T47D (cell line): ENCODE results near the gene CCDC182.

Experiments
- DNase-seq, 2 experiments: peaks; one replicate each; pipeline versions ENCODE4 v3.0.0 to v3.0.0-alpha.2; 2011 to 2012; ENCODE audit warnings: low read depth in 1 of 2, low spot score in 1 of 2
- JUND ChIP-seq: IDR thresholded peaks from 2 replicates; pipeline ENCODE4 v1.6.1; 2012; ENCODE audit warnings: low read depth
- in situ Hi-C: cut with HindIII; loops from 2 replicates; pipeline ENCODE4 v1.10.0; 2016; ENCODE audit warnings: low sequenced_read_pairs, low pct_unique_long_range_greater_than_20kb

Gene CCDC182

GRCh38 chr17:57751348-57751971 lies 6.4 kb upstream of the CCDC182 start:
- no peak for TF ChIP-seq JUND
- in situ Hi-C loops: no loop called here
- DNase-seq: no peak

- in situ Hi-C loops: no loop called here
- TF ChIP-seq JUND: no peak
- no peak for DNase-seq
These were observed 5.8 kb upstream of the CCDC182 start for GRCh38 chr17:57750895-57751294.

DNA sequence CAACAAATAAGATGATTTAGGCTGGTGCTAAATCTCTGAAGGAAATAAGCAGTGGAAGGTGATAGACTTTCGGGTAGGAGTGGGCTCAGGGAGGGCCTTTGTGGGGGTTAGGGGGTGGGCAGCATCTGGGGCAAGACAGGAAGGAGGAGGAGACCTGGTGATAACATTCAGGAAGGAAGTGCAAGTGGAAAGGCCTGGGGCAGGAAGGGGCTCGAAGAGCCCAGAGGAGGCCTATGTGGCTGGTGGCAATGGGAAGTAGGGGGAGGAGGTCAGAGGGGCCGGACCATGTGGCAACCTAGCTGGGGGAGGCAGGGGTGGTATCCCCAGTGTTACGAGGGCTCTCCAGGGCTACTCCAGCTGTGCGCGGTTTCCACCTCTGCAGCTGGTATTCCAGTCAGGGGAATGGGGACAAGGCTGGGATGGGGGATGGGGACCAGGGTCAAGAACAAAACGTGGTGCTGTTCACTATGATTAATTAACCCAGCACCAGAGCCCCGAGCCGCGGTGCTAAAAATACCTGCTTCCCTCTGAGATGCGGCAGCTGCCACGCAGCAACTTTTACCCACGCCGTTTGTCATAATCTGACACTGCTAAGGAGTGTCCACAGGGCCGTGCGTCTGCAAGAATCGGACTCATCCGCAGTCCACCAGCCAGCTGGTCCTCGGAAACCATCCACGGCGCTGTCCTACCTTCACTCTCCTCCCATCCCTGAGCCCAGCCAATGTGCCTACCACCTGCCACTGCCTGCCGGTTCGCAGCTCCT lies 5.2 kb upstream of the CCDC182 start:
- TF ChIP-seq JUND: no peak
- no peak for DNase-seq
- in situ Hi-C loops: no loop called here

DNA sequence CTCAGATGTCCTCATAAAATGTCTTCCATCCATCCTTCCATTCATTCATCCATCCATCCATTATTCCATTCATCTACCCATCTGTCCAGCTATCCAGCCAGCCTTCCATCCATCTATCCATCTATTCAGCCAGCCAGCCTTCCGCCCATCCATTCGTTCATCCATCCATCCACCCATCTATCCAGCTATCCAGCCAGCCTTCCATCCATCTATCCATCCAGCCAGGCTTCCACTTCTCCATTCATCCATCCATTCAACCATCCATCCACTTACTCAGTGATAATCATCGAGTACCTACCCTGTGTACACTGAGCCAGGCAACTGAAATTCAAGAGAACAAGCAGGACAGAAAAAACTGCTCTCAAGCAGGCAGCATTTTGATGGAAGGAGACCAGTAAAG lies 4.6 kb upstream of the CCDC182 start:
- in situ Hi-C loops: no loop called here
- no peak for TF ChIP-seq JUND
- DNase-seq: no peak

DNA sequence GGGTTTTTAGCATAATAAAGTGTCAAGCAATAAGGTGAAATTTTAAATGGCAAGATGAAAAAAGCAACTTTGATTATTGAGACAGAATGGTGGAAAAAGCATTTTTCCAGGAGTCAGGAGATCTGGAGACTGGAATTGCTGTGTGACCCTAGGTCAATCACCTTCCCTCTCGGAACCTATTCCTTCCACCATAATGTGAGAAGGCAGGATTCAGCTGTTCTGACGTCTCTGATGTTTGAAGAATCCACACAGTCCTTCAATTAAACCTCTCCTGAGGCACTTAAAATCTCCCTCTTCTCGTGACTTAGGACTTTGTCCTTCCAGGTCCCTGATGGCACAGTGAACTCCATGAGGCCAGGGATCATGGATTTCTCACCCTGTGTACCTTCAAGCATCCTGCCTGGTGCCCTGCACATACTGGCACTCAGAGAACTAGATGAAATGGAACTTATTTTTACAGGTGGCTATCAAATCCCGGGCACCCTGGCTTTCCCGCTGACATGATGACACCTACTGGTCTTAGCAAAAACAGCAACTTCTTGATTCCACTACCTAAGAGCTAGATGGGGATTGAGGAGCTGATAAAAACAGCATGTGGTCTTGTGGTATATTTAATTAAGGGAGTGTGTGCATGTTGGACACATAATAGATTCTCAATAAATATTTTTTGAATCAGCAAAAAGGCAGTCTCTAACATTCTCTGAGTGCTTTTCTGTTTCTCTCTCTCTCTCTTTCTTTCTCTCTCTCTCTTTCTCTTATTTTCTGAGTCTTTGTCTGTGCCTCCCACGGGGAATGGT lies 2.3 kb upstream of the CCDC182 start:
- no peak for TF ChIP-seq JUND
- in situ Hi-C loops: no loop called here

GRCh38 chr17:57746221-57746620 lies 1.1 kb upstream of the CCDC182 start:
- in situ Hi-C loops: no loop called here
- no peak for TF ChIP-seq JUND
- DNase-seq: no peak

More for the DNA sequence above, 2.3 kb upstream of the CCDC182 start:
- peak; percentile 78 to 79 for DNase-seq

- no peak for TF ChIP-seq JUND
- DNase-seq: no peak
- in situ Hi-C loops: no loop called here
These were observed 616 bp downstream of the CCDC182 start for GRCh38 chr17:57744195-57745170.

DNA sequence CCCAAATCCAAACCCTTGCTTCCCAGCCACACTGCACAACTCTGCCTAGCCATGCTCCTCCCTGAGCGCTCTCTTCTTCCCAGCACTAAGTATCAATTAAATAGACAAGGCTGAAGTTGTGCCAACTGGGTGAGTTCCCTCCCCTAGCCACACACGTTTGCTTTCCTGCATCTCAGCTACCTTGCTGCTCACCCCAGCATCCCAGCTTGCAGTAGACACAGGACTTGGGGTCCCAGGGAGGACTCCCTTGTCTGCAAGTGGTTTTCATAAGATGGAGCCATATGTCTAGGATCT lies 4.9 kb downstream of the CCDC182 start:
- DNase-seq: no peak
- in situ Hi-C loops: no loop called here
- no peak for TF ChIP-seq JUND

DNA sequence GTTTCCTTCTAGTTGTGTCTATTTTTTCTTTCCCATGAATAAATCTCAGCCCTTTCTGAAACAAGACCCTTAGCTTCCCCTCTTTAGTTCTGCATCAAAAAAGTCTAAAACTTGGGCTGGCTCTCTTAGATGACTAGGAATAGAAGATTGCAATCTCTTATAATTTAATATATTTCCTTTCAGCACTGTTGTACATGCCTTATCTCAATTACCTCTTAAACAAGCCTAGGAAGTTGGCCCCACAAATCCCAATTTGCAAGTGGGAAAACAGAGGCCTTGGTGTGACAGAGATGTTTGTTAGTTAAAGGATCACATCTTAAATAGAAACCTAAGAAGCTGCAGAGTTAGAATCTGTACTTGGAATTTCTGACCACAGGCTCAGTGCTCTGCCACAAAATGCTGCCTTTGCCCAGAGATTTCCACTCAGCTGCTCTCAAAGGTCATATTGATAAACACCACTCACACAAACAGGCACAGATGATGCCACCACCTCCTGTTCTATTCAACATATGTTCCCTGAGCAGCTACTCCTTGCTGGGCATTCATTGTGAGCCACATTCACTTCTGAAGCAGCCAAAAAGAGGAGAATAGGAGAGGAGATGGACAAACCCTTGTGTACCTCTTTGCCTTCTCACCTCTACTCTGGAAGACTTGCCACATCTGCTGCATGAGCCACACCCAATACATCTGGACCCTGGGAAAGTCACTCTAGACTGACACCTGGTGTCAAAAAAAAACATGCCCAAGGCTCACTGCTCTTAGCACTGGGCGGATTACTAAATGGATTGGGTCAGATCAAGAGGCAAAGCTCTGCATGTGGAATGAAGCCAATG lies 5.5 kb downstream of the CCDC182 start:
- no peak for TF ChIP-seq JUND
- in situ Hi-C loops: no loop called here
- DNase-seq: peak in 1 of 2 experiments; percentile 54

DNA sequence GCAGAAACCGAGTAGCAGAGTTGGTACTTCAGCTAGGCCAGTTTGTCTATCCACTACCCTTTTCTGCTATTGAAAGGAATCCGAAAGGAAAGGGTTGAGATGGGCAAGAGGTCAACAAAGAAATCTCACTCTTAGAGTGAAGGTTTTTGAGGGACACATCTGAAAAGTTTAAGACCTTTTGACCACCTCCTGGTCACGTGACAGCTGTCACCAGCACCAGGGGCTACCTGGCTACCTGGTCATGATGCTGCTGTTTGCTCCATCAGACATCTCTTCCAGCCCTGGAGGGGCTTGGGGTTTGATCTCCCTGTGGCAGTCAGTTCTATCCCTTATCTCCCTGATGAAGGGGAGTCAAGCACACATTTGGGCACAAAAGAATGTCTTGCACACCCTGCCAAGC lies 7.6 kb downstream of the CCDC182 start:
- in situ Hi-C loops: no loop called here
- TF ChIP-seq JUND: no peak
- DNase-seq: no peak

DNA sequence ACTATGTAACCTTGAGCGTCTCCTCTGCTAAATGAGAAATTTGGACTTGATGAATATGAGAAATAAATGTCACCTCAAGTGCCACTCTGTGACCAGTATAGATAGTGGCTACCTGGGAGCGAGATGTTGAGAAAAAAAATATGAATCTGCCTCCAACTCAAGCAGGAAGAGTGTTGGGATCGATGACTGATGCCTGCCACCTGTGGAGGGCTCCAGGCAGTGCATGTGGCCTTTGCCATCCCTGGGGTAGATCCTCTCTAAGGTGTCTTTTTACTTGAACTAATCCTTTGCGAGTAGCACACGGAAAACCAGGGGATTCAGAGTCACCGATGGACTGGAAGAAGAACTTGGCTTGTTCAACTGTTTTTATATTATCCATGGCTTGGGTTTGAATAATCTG lies 9.4 kb downstream of the CCDC182 start:
- TF ChIP-seq JUND: no peak
- peak in 1 of 2 experiments; percentile 47 for DNase-seq
- in situ Hi-C loops: no loop called here

- DNase-seq: no peak
- in situ Hi-C loops: no loop called here
- TF ChIP-seq JUND: no peak
These were observed 9.9 kb downstream of the CCDC182 start for GRCh38 chr17:57735230-57735629.
